ENCODE data around the gene TAOK1. TPM values are rescaled to one million over a fixed set of nuclear protein-coding genes. Genes with fewer than 3 reads are reported as not detected.
A peak's percentile ranks its signal among the peaks of the same experiment; 100 is the strongest.

The TAOK1 gene
- polyA plus RNA-seq, 2 of the 4 experiments (the other 2 are of a cell fraction) = 18.2 to 46.7 TPM

- WGBS (ENCODE audit: missing lambda C conversion rate) = 85% methylated on average over 1 of the region's 1 CpG
- Histone ChIP-seq H3K9me3 (no peaks in the 10 kb centered on the region), H3K4me3 (no peak overlapping the region), H3K4me1 (peaks cover 29% of the 10 kb centered on the region), H3K4me2 (0 out of 3 replicates have a peak overlapping the region, but pooled peaks have one; percentile 12), H3K27ac (no peak overlapping the region)
- CTCF ChIA-PET = interaction anchor here (0.8 to 3.1 kb wide), 5 partner anchors 9 to 194 kb away, joined by 4 to 15 read pairs (median 11); partner anchors contain the start of gene ABHD15
- peak; percentile 34 to 67 for DNase-seq (ENCODE audit: low read depth in 1 of 2, low spot score in 1 of 2)
- POLR2A ChIA-PET = no interaction called here
- TF ChIP-seq NFE2L2 (conservative IDR thresholded peaks at IDR 0.05; ENCODE audit: low read length) (peak; percentile 79), PHF8 (IDR thresholded peaks at IDR 0.05; ENCODE audit: borderline replicate concordance, low read depth) (no peak), NPAS2 (CRISPR knock-in tag; IDR thresholded peaks at IDR 0.05; ENCODE audit: borderline replicate concordance) (no peak), TFCP2L1 (CRISPR knock-in tag; IDR thresholded peaks at IDR 0.05) (no peak), BHLHE40 (IDR thresholded peaks at IDR 0.05; ENCODE audit: low read depth, low read length) (no peak), FOXS1 (CRISPR knock-in tag; IDR thresholded peaks at IDR 0.05) (no peak), PBX3 (IDR thresholded peaks at IDR 0.05) (no peak), GATA3 (IDR thresholded peaks at IDR 0.05; ENCODE audit: borderline replicate concordance) (no peak), EHF (CRISPR knock-in tag; IDR thresholded peaks at IDR 0.05) (no peak), CHD4 (IDR thresholded peaks at IDR 0.05; ENCODE audit: borderline replicate concordance) (no peak), MAFK (IDR thresholded peaks at IDR 0.05; ENCODE audit: partially characterized antibody) (peak; percentile 97), REST (IDR thresholded peaks at IDR 0.05) (no peak)
- peak; percentile 59 to 80; a peak in 4 of 6 replicates for ATAC-seq
- FAIRE-seq = peak; percentile 7
Measured at GRCh38 chr17:29546085-29546484, 155.9 kb downstream of the TAOK1 start.

- Histone ChIP-seq H3K4me2 (no peak overlapping the region), H3K27ac (no peak overlapping the region), H3K4me3 (no peak overlapping the region), H3K4me1 (peaks cover 29% of the 10 kb centered on the region), H3K9me3 (no peaks in the 10 kb centered on the region)
- POLR2A ChIA-PET = no interaction called here
- peak; percentile 61 for FAIRE-seq
- ATAC-seq = no peak
- TF ChIP-seq BCL3 (IDR thresholded peaks at IDR 0.05) (no peak), JUNB (IDR thresholded peaks at IDR 0.05) (no peak), ZNF302 (CRISPR knock-in tag; IDR thresholded peaks at IDR 0.05) (no peak), HEYL (CRISPR knock-in tag; IDR thresholded peaks at IDR 0.05) (no peak), KDM5A (IDR thresholded peaks at IDR 0.05) (no peak), CEBPB (IDR thresholded peaks at IDR 0.05) (no peak), FOXS1 (CRISPR knock-in tag; IDR thresholded peaks at IDR 0.05) (no peak), EHMT2 (IDR thresholded peaks at IDR 0.05; ENCODE audit: low read depth) (no peak), NR3C1 (IDR thresholded peaks at IDR 0.05) (no peak), HDAC2 (IDR thresholded peaks at IDR 0.05) (no peak), ZC3H11A (IDR thresholded peaks at IDR 0.05) (no peak), ZSCAN20 (CRISPR knock-in tag; IDR thresholded peaks at IDR 0.05) (no peak), POLR2A (IDR thresholded peaks at IDR 0.05; ENCODE audit: low read length) (no peak), TP53 (CRISPR knock-in tag; IDR thresholded peaks at IDR 0.05) (no peak), BHLHE40 (IDR thresholded peaks at IDR 0.05; ENCODE audit: low read depth, low read length) (no peak), NFE2L2 (conservative IDR thresholded peaks at IDR 0.05; ENCODE audit: low read length) (no peak)
- CTCF ChIA-PET = interaction anchor here (3.0 to 3.1 kb wide), 2 partner anchors 10 to 20 kb away, joined by 11 to 15 read pairs; partner anchors contain the start of gene ABHD15
- WGBS (ENCODE audit: missing lambda C conversion rate) = 91% methylated on average over 1 of the region's 1 CpG
- DNase-seq (ENCODE audit: low read depth in 1 of 2, low spot score in 1 of 2) = no peak
Measured at GRCh38 chr17:29546830-29547229, 156.7 kb downstream of the TAOK1 start.
